ENCODE measurements around the gene PWP2. TPM values are rescaled to one million over a fixed set of nuclear protein-coding genes. Genes with fewer than 3 reads are reported as not detected.
"Not testable (repeated sequence)": the region's sequence is repeated elsewhere in the genome, so short reads cannot be mapped to it uniquely, and the experiment has no call there.

PWP2 gene
- total RNA-seq, 1 donor from 2014 or later: 7.1 TPM

- intact Hi-C loops (cut with micrococcal nuclease): not testable (repeated sequence)
Observed at GRCh38 chr21:44127827-44128226, 20.6 kb downstream of the PWP2 start.

GRCh38 chr21:44133715-44134057 is 26.5 kb downstream of the PWP2 start:
- intact Hi-C loops (cut with micrococcal nuclease): not testable (repeated sequence)

GRCh38 chr21:44134732-44135131 is 27.5 kb downstream of the PWP2 start:
- intact Hi-C loops (cut with micrococcal nuclease): not testable (repeated sequence)

GRCh38 chr21:44138039-44138438 is 30.8 kb downstream of the PWP2 start:
- intact Hi-C loops (cut with micrococcal nuclease): not testable (repeated sequence)

- intact Hi-C loops (cut with micrococcal nuclease): not testable (repeated sequence)
Observed at GRCh38 chr21:44139787-44140551, 32.8 kb downstream of the PWP2 start.

GRCh38 chr21:44140552-44140932 is 33.3 kb downstream of the PWP2 start:
- intact Hi-C loops (cut with micrococcal nuclease): not testable (repeated sequence)

- intact Hi-C loops (cut with micrococcal nuclease): not testable (repeated sequence)
Observed at GRCh38 chr21:44142470-44142869, 35.3 kb downstream of the PWP2 start.

- intact Hi-C loops (cut with micrococcal nuclease): not testable (repeated sequence)
Observed at GRCh38 chr21:44143380-44143779, 36.2 kb downstream of the PWP2 start.

- intact Hi-C loops (cut with micrococcal nuclease): not testable (repeated sequence)
Observed at GRCh38 chr21:44143996-44144395, 36.8 kb downstream of the PWP2 start.

- intact Hi-C loops (cut with micrococcal nuclease): not testable (repeated sequence)
Observed at GRCh38 chr21:44144784-44145602, 37.8 kb downstream of the PWP2 start.

GRCh38 chr21:44145616-44146015 is 38.4 kb downstream of the PWP2 start:
- intact Hi-C loops (cut with micrococcal nuclease): not testable (repeated sequence)

- intact Hi-C loops (cut with micrococcal nuclease): not testable (repeated sequence)
Observed at GRCh38 chr21:44147108-44147507, 39.9 kb downstream of the PWP2 start.

GRCh38 chr21:44150255-44150654 is 43.1 kb downstream of the PWP2 start:
- intact Hi-C loops (cut with micrococcal nuclease): not testable (repeated sequence)

GRCh38 chr21:44153214-44153888 is 46.2 kb downstream of the PWP2 start:
- intact Hi-C loops (cut with micrococcal nuclease): not testable (repeated sequence)

- intact Hi-C loops (cut with micrococcal nuclease): not testable (repeated sequence)
Observed at GRCh38 chr21:44153889-44154228, 46.7 kb downstream of the PWP2 start.

- intact Hi-C loops (cut with micrococcal nuclease): not testable (repeated sequence)
Observed at GRCh38 chr21:44154816-44155230, 47.6 kb downstream of the PWP2 start.

GRCh38 chr21:44155231-44155993 is 48.2 kb downstream of the PWP2 start:
- intact Hi-C loops (cut with micrococcal nuclease): not testable (repeated sequence)

- intact Hi-C loops (cut with micrococcal nuclease): not testable (repeated sequence)
Observed at GRCh38 chr21:44155994-44156380, 48.8 kb downstream of the PWP2 start.

- intact Hi-C loops (cut with micrococcal nuclease): not testable (repeated sequence)
Observed at GRCh38 chr21:44157439-44158081, 50.4 kb downstream of the PWP2 start.

- intact Hi-C loops (cut with micrococcal nuclease): not testable (repeated sequence)
Observed at GRCh38 chr21:44158082-44158468, 50.9 kb downstream of the PWP2 start.
